Prostate gland (tissue), 2 donors: ENCODE results near the gene CYB5RL. TPM values are rescaled to one million over a fixed set of nuclear protein-coding genes. Genes with fewer than 3 reads are reported as not detected.
"Not testable (repeated sequence)": the region's sequence is repeated elsewhere in the genome, so short reads cannot be mapped to it uniquely, and the experiment has no call there.

Experiments used
- DNase-seq: peaks from one replicate; pipeline ENCODE4 v3.0.0-alpha.2; 2019; ENCODE audit warnings: low spot score
- H3K27ac ChIP-seq, 2 donors: fragments of 200-600 bp; sonication (generic); 2 replicates each; pipeline ENCODE4 v1.5.1; 2017 to 2019
- H3K27me3 ChIP-seq: fragments of 200-600 bp; sonication (generic); replicated peaks from 2 replicates; pipeline ENCODE4 v1.5.1; 2019; ENCODE audit not compliant: insufficient read depth
- H3K36me3 ChIP-seq, 2 donors: fragments of 200-600 bp; sonication (generic); 1 replicate in 1 of 2; 2 replicates in 1 of 2; pipeline versions ENCODE4 v1.5.1 to v1.8.1; 2017 to 2019
- H3K4me1 ChIP-seq: fragments of 200-600 bp; sonication (generic); replicated peaks from 2 replicates; pipeline ENCODE4 v1.5.1; 2019
- H3K4me3 ChIP-seq, 2 donors: fragments of 200-600 bp; sonication (generic); 2 replicates each; pipeline ENCODE4 v1.5.1; 2017 to 2019
- H3K9me3 ChIP-seq: fragments of 200-600 bp; sonication (generic); 2 replicates; pipeline ENCODE4 v1.5.1; 2017
- POLR2A ChIP-seq: fragments of 450-650 bp; IDR thresholded peaks from one replicate; pipeline ENCODE4 v1.6.1; 2016; ENCODE audit warnings: antibody characterized with exemption, mild to moderate bottlenecking
- POLR2AphosphoS5 ChIP-seq: sonication (generic); formaldehyde crosslinking; IDR thresholded peaks from one replicate; pipeline ENCODE4 v1.6.1; 2017; ENCODE audit warnings: antibody characterized with exemption
- WGBS: methylation state at CpG from one replicate; pipeline ENCODE4 v1.1.5; 2018; 5-methylcytosine and 5-hydroxymethylcytosine counted together
- intact Hi-C: fragments of 100-400 bp; cut with DNase I; formaldehyde crosslinking; loops from one replicate; pipeline ENCODE4 v1.14.2; 2022
- total RNA-seq, 2 donors: library from RNA; depleted of rRNA; stranded (reverse); fragments of >200 nt; gene quantifications; one replicate each; pipeline ENCODE4 v1.1.0, GENCODE V29; 2016
- TF ChIP-seq, protein P1 (sequence below), 4 experiments: fragments of 200-600 bp in 2 of 4; fragments of 450-650 bp in 2 of 4; sonication (generic) in 2 of 4; IDR thresholded peaks; 1 replicate in 3 of 4; 2 replicates in 1 of 4; pipeline ENCODE4 v1.5.1; 2016 to 2019; ENCODE audit warnings: antibody characterized with exemption in 4 of 4, mild to moderate bottlenecking in 2 of 4, moderate library complexity in 2 of 4

CYB5RL gene
- total RNA-seq, 2 donors from 2014 or later: 6.3 to 10.9 TPM

DNA sequence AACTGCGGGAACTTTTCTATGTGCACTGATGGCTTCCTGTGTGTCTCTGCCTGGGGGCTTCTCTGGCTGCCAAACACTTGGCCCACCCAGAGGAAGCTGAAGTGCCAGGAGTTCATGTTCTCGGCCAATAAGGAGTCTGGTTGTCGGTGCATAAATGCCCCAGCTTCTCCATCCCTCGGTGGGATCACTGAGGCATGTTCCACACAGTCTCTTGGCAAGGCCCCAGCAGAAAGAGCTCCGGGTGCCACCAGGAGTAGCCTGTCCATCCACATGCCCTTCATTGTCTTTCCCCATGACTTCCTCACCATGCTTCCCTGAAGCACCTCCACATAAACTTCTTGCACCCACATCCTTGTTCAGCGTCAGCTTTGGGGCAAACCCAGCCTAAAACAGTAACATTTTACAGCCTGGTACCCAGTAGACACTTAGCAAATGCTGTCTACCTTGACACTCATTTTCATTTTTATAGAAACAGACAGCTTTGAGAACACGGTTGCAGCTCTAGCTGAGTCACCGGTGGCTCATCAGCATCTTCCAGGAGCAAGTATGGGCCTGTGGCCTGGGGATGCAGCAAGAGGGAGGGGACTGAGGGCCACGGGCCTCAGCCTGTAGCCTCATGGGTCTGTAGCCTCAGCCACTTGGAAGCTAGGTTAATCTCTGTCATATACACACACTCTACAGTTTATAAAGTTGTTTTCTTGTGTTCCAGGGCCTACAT lies 32.2 kb downstream of the CYB5RL start:
- intact Hi-C loops: no loop called here
- no peak for DNase-seq
- H3K27ac ChIP-seq: no peak overlapping the region
- no peak for TF ChIP-seq POLR2AphosphoS5
- no peak for TF ChIP-seq POLR2A
- TF ChIP-seq, protein P1, sequence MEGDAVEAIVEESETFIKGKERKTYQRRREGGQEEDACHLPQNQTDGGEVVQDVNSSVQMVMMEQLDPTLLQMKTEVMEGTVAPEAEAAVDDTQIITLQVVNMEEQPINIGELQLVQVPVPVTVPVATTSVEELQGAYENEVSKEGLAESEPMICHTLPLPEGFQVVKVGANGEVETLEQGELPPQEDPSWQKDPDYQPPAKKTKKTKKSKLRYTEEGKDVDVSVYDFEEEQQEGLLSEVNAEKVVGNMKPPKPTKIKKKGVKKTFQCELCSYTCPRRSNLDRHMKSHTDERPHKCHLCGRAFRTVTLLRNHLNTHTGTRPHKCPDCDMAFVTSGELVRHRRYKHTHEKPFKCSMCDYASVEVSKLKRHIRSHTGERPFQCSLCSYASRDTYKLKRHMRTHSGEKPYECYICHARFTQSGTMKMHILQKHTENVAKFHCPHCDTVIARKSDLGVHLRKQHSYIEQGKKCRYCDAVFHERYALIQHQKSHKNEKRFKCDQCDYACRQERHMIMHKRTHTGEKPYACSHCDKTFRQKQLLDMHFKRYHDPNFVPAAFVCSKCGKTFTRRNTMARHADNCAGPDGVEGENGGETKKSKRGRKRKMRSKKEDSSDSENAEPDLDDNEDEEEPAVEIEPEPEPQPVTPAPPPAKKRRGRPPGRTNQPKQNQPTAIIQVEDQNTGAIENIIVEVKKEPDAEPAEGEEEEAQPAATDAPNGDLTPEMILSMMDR (IDR thresholded peaks at IDR 0.05): no peak
- no peaks in the 10 kb centered on the region for H3K36me3 ChIP-seq
- 51% methylated on average over 9 of the region's 9 CpGs for WGBS
- no peaks in the 10 kb centered on the region for H3K9me3 ChIP-seq
- no peaks in the 10 kb centered on the region for H3K4me1 ChIP-seq
- H3K4me3 ChIP-seq: no peak overlapping the region
- H3K27me3 ChIP-seq: no peaks in the 10 kb centered on the region

DNA sequence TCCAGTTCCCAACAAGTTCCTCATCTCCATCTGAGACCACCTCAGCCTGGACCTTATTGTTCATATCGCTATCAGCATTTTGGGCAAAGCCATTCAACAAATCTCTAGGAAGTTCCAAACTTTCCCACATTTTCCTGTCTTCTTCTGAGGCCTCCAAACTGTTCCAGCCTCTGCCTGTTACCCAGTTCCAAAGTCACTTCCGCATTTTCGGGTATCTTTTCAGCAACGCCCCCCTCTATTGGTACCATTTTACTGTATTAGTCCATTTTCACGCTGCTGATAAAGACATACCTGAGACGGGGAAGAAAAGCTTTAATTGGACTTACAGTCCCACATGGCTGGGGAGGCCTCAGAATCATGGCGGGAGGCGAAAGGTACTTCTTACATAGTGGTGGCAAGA lies 33.5 kb downstream of the CYB5RL start:
- 96% methylated on average over 8 of the region's 8 CpGs for WGBS
- H3K27ac ChIP-seq, DNase-seq, H3K27me3 ChIP-seq, H3K9me3 ChIP-seq, H3K4me1 ChIP-seq, H3K36me3 ChIP-seq, H3K4me3 ChIP-seq, intact Hi-C loops: not testable (repeated sequence)

DNA sequence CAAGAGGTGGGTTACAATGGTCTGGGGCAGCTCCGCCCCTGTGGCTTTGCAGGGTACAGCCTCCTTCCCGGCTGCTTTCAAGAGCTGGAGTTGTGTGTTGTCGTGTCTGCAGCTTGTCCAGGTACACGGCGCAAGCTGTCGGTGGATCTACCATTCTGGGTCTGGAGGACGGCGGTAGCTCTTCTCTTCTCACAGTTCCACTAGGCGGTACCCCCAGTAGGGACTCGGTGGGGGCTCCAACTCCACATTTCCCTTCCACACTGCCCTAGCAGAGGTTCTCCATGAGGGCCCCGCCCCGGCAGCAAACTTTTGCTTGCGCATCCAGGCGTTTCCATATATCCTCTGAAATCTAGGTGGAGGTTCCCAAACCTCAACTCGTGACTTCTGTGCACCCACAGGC lies 34.7 kb downstream of the CYB5RL start:
- intact Hi-C loops: no loop called here
- Histone ChIP-seq H3K27ac (no peak overlapping the region), H3K4me3 (no peak overlapping the region), H3K4me1 (no peaks in the 10 kb centered on the region), H3K36me3 (no peaks in the 10 kb centered on the region), H3K27me3 (no peaks in the 10 kb centered on the region), H3K9me3 (no peaks in the 10 kb centered on the region)
- DNase-seq: no peak
- no peak for TF ChIP-seq POLR2A
- TF ChIP-seq POLR2AphosphoS5: no peak
- WGBS: 90% methylated on average over 15 of the region's 15 CpGs

DNA sequence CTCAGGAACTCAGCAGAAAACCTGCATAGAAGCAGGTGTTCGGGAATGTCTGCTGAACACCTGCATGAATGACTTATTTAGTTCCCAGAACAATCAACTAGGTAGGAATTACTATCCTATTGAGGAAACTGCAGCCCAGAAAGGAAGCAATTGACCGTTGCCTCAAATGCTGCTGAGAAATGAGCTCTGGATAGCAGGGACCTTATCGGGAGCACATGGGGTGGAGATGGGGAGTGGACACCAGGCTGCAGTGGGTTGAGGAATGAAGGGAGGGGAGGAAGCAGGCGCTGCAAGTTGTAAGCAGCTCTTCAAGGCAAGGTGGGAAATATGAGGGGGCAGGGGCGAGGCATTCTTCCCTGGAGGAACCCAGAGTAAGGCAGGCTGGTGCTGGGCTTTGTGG lies 36.3 kb downstream of the CYB5RL start:
- WGBS: 92% methylated on average over 5 of the region's 5 CpGs

DNA sequence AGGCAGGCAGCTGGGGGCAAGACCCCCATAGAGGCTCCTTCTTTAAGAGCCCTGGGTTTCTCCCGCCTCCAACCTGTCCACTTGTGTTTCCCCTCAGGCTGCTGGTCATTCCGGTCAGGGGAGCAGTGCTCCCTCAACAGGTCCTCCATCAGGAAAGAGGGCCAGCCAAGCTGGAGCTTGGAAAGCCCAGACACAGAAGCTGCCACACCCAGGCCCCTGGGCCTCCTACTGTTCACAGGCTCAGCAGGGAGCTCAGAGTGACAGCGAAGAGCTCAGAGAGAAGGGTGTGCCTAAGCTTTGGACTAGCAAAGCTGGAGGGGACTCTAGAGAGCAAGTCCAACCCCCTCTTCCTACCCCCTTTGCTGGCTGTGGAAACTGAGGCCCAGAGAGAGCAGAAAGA lies 36.8 kb downstream of the CYB5RL start:
- 87% methylated on average over 3 of the region's 3 CpGs for WGBS
- Histone ChIP-seq H3K9me3 (no peaks in the 10 kb centered on the region), H3K27ac (no peak overlapping the region), H3K4me3 (no peak overlapping the region), H3K36me3 (no peaks in the 10 kb centered on the region), H3K27me3 (no peaks in the 10 kb centered on the region), H3K4me1 (no peaks in the 10 kb centered on the region)
- intact Hi-C loops: no loop called here
- no peak for TF ChIP-seq POLR2A
- no peak for DNase-seq

More for the DNA sequence above, 36.3 kb downstream of the CYB5RL start:
- intact Hi-C loops: no loop called here
- no peaks in the 10 kb centered on the region for H3K4me1 ChIP-seq
- no peaks in the 10 kb centered on the region for H3K36me3 ChIP-seq
- no peaks in the 10 kb centered on the region for H3K27me3 ChIP-seq
- no peak for DNase-seq
- TF ChIP-seq, protein P1 (IDR thresholded peaks at IDR 0.05): no peak
- TF ChIP-seq POLR2AphosphoS5 (no peak), POLR2A (no peak)
- H3K27ac ChIP-seq: no peak overlapping the region
- no peak overlapping the region for H3K4me3 ChIP-seq
- H3K9me3 ChIP-seq: no peaks in the 10 kb centered on the region

DNA sequence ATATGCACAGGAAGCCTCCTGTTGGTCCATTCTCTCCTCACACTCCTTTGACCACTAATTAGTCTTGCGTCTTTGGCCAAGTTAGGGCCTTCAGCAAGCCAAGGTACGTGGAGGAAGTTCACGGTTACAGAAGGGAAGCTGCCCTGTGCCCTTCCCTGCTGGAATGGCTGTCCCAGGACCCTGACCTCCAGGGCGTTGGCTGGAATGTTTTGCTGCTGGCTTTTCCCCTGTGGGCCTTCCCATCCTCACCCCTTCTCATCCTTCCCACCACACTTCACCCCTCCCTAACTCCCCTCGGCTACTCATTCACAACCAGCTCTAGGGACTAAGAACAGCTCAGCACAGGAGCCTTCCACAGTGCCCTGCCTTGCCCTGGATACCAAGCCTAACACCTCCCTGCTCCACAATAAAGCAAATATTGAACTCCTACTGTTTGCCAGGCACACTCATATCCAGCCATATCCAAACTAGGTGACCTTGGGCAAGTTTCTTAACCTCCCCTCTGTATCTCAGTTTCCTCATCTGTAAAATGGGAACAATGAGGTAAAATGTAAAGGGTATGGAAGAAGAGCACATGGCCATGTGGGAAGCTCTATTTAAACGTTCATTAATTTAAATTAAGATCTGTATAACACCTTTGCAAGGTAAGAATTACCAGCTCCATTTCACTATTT lies 38.2 kb downstream of the CYB5RL start:
- no peak for DNase-seq
- no peak overlapping the region for H3K4me3 ChIP-seq
- no peaks in the 10 kb centered on the region for H3K9me3 ChIP-seq
- H3K27ac ChIP-seq: no peak overlapping the region
- intact Hi-C loops: no loop called here
- no peaks in the 10 kb centered on the region for H3K4me1 ChIP-seq
- TF ChIP-seq POLR2AphosphoS5 (no peak), POLR2A (no peak)
- TF ChIP-seq, protein P1 (IDR thresholded peaks at IDR 0.05): no peak
- 84% methylated on average over 6 of the region's 6 CpGs for WGBS
- H3K36me3 ChIP-seq: no peaks in the 10 kb centered on the region
- no peaks in the 10 kb centered on the region for H3K27me3 ChIP-seq
